DND-41 (cell line): ENCODE data around the gene PDE4B.

Experiments used
- CTCF ChIP-seq: IDR thresholded peaks from 2 replicates; pipeline ENCODE4 v1.5.1; 2012; ENCODE audit warnings: borderline replicate concordance, low read length, moderate library complexity, mild to moderate bottlenecking; ENCODE audit not compliant: poor library complexity, severe bottlenecking; ENCODE audit errors: extremely low read depth
- EZH2 ChIP-seq: IDR thresholded peaks from 3 replicates; pipeline ENCODE4 v1.6.1; 2012; ENCODE audit warnings: borderline replicate concordance, low read depth, mild to moderate bottlenecking, moderate library complexity, low read length, inconsistent platforms; ENCODE audit not compliant: severe bottlenecking

- no peak for TF ChIP-seq CTCF
- no peak for TF ChIP-seq EZH2
Observed at GRCh38 chr1:65792669-65793358, at the start of gene PDE4B.
